ENCODE data around the gene SEMA3F. TPM values are rescaled to one million over a fixed set of nuclear protein-coding genes. Genes with fewer than 3 reads are reported as not detected.

Gene SEMA3F
- total and polyA plus RNA-seq, 4 donors: 27.8 to 54.3 (median 47.4) TPM

DNA sequence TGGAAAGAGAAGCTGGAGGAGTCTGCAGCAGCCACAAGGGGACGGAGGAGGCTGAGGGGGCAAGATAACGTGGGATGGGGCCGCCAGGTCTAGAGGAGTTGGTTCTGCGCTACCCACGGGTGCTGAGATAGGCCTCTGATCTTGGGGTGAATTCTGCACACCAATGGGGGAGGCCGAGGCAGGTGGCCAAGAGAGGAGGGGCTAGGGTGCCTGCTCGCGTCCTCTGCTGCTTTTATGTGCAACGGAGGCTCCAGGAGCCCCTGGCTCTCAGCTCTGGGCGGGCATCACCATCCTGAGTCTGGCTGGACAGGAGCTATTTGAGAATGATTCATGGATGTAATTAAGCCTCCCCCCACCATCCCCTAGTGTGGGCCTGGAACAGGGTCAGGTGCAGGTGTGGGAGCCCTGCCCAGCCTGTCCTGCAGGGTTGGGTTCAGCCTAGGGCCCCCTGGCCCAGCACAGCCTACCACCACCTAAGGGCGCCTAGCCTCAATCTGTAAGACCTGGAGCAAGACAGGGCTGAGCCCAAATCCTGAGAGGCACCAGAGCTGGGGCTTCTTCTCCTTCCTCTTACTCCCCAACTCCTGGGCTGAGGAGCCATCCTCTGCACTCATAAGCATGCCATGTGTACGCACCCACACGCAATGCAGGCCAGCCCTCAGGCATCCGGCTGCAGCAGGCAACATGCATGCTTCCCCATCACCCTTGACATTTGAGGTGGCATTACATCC, 32.3 kb upstream of the SEMA3F start:
- TF ChIP-seq, protein P1, sequence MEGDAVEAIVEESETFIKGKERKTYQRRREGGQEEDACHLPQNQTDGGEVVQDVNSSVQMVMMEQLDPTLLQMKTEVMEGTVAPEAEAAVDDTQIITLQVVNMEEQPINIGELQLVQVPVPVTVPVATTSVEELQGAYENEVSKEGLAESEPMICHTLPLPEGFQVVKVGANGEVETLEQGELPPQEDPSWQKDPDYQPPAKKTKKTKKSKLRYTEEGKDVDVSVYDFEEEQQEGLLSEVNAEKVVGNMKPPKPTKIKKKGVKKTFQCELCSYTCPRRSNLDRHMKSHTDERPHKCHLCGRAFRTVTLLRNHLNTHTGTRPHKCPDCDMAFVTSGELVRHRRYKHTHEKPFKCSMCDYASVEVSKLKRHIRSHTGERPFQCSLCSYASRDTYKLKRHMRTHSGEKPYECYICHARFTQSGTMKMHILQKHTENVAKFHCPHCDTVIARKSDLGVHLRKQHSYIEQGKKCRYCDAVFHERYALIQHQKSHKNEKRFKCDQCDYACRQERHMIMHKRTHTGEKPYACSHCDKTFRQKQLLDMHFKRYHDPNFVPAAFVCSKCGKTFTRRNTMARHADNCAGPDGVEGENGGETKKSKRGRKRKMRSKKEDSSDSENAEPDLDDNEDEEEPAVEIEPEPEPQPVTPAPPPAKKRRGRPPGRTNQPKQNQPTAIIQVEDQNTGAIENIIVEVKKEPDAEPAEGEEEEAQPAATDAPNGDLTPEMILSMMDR (IDR thresholded peaks at IDR 0.05; ENCODE audit: control extremely low read depth, extremely low read depth): no peak
- H3K27me3 ChIP-seq (ENCODE audit: control insufficient read depth in 3 of 3, insufficient read depth in 3 of 3, low read length in 2 of 3): no peaks in the 10 kb centered on the region
- H3K4me1 ChIP-seq (ENCODE audit: control insufficient read depth in 5 of 5, insufficient read depth in 5 of 5, low read length in 5 of 5): peaks cover 0 to 35% (median 18%) of the 10 kb centered on the region in 5 donors
- peaks cover 11 to 29% (median 22%) of the 10 kb centered on the region in 4 donors for H3K36me3 ChIP-seq (ENCODE audit: control insufficient read depth in 4 of 4, insufficient read depth in 4 of 4, low read length in 4 of 4)
- no peak overlapping the region for H3K4me3 ChIP-seq
- WGBS, 2 donors: 84% methylated on average over 14 of the region's 14 CpGs
- H3K27ac ChIP-seq (ENCODE audit: low read depth in 1 of 2, low read length in 1 of 2): no peak overlapping the region
- no peaks in the 10 kb centered on the region for H3K9me3 ChIP-seq (ENCODE audit: control insufficient read depth in 4 of 4, insufficient read depth in 3 of 4, low read length in 3 of 4)
- no peak overlapping the region for H3K9ac ChIP-seq (ENCODE audit: insufficient read depth in 1 of 2, low read length in 2 of 2)
- no peak for ATAC-seq (ENCODE audit: insufficient read depth, low FRiP score)
- DNase-seq: no peak

DNA sequence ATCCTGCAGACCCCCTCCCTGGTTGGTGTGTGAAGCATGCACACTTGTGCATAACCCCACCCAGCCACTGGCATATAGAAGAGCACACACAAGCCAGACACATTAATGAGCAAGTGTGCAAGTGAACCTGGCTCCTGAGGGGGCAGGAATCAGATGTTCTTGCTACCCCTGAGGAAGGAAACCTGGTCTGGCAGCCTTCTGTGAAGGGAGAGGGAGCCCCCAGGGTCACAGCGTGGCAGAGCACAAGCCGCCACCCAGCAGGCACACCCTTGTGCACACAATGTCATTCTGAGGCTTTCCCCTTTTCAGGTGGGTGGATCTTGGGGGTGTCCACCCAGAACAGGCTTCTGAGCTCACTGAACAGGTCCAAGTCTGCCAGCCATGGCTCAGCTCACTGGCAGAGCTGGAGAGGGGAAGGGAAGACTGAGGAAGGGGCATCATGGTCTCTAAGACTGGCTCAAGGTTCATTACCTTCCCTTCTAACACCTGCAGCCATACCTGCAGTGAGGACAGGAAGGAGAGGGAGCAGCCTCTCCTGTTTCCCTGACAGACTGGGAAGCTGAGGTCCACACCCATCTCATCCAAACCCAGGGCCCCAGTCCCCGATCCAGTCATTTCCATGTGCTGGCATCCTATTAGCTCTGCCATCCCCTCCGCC, 31.6 kb upstream of the SEMA3F start:
- no peak for DNase-seq

DNA sequence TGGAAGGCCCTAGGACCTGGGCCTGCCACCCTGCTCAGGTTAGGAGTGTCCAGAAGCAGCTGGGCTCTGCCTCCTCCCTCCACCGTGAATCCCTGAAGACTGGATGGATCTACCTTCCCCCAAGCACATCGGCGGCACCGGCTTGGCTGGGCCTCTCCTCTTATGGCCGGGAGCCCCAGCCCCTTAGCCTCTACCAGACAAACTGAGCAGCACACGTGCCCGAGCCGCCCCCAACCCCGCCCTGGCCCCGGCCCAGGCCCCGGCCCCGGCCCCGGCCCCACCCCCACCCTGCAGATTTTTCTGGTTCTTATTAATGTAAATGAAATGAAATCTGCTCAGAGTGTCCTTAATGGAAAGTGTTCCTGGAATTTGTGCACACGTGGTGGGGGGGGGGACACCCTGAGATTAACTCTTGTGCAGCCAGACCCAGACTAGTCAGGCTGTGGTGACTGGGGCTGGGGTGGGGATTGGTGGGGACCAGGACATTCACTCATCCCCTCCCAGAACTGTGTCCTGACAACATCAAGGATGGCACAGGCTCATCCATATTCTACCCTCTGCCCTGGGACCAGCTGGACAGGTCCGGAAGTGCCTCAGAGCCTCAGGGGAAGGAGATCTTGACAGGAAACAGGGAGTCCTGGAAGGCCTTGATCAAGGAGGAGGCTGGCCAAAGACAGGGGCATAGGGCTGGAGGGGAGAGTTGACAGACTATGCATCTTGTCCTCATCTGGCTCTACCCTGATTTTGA, 30.9 kb upstream of the SEMA3F start:
- no peak overlapping the region for H3K4me3 ChIP-seq
- peaks cover 0 to 35% (median 18%) of the 10 kb centered on the region in 5 donors for H3K4me1 ChIP-seq (ENCODE audit: control insufficient read depth in 5 of 5, insufficient read depth in 5 of 5, low read length in 5 of 5)
- H3K27me3 ChIP-seq (ENCODE audit: control insufficient read depth in 3 of 3, insufficient read depth in 3 of 3, low read length in 2 of 3): no peaks in the 10 kb centered on the region
- H3K9me3 ChIP-seq (ENCODE audit: control insufficient read depth in 4 of 4, insufficient read depth in 3 of 4, low read length in 3 of 4): no peaks in the 10 kb centered on the region
- TF ChIP-seq, protein P1 (IDR thresholded peaks at IDR 0.05; ENCODE audit: control extremely low read depth, extremely low read depth): no peak
- H3K36me3 ChIP-seq (ENCODE audit: control insufficient read depth in 4 of 4, insufficient read depth in 4 of 4, low read length in 4 of 4): peaks cover 0 to 18% (median 13%) of the 10 kb centered on the region in 4 donors
- ATAC-seq (ENCODE audit: insufficient read depth, low FRiP score) (no peak), DNase-seq (peak in 2 of 3 donors; percentile 41 to 50)
- no peak overlapping the region for H3K9ac ChIP-seq (ENCODE audit: insufficient read depth in 1 of 2, low read length in 2 of 2)
- WGBS, 2 donors: 35 to 62% methylated on average over 13 to 15 of the region's 15 CpGs
- H3K27ac ChIP-seq (ENCODE audit: low read depth in 1 of 2, low read length in 1 of 2): no peak overlapping the region

More for the DNA sequence above, 31.6 kb upstream of the SEMA3F start:
- 55 to 73% methylated on average over 4 of the region's 4 CpGs for WGBS, 2 donors
- Histone ChIP-seq H3K4me3 (no peak overlapping the region), H3K27me3 (ENCODE audit: control insufficient read depth in 3 of 3, insufficient read depth in 3 of 3, low read length in 2 of 3) (no peaks in the 10 kb centered on the region), H3K9ac (ENCODE audit: insufficient read depth in 1 of 2, low read length in 2 of 2) (no peak overlapping the region), H3K36me3 (ENCODE audit: control insufficient read depth in 4 of 4, insufficient read depth in 4 of 4, low read length in 4 of 4) (peaks cover 4 to 22% (median 16%) of the 10 kb centered on the region in 4 donors), H3K4me1 (ENCODE audit: control insufficient read depth in 5 of 5, insufficient read depth in 5 of 5, low read length in 5 of 5) (peaks cover 0 to 35% (median 18%) of the 10 kb centered on the region in 5 donors), H3K9me3 (ENCODE audit: control insufficient read depth in 4 of 4, insufficient read depth in 3 of 4, low read length in 3 of 4) (no peaks in the 10 kb centered on the region), H3K27ac (ENCODE audit: low read depth in 1 of 2, low read length in 1 of 2) (no peak overlapping the region)
- TF ChIP-seq, protein P1 (IDR thresholded peaks at IDR 0.05; ENCODE audit: control extremely low read depth, extremely low read depth): no peak
- ATAC-seq (ENCODE audit: insufficient read depth, low FRiP score): no peak
